Right lobe of liver (tissue), 4 donors: ENCODE data around the gene LAMC2.

ENCODE experiments used
- POLR2A ChIP-seq: fragments of 450-650 bp; IDR thresholded peaks from one replicate; pipeline ENCODE4 v1.6.1; 2017; ENCODE audit warnings: antibody characterized with exemption, mild to moderate bottlenecking
- TF ChIP-seq, protein P1 (sequence below), 4 donors: fragments of 200-600 bp in 3 of 4; fragments of 450-650 bp in 1 of 4; IDR thresholded peaks; one replicate each; pipeline versions ENCODE4 v1.5.1 to v1.8.0; 2016 to 2022; ENCODE audit warnings: antibody characterized with exemption in 4 of 4, mild to moderate bottlenecking in 2 of 4
- donor health status: DM: no; HTN: no; CAD: no.
- donor health status: DM: no; HTN: no; CAD: no.
- donor health status: DM: no; HTN: yes; CAD: no.

DNA sequence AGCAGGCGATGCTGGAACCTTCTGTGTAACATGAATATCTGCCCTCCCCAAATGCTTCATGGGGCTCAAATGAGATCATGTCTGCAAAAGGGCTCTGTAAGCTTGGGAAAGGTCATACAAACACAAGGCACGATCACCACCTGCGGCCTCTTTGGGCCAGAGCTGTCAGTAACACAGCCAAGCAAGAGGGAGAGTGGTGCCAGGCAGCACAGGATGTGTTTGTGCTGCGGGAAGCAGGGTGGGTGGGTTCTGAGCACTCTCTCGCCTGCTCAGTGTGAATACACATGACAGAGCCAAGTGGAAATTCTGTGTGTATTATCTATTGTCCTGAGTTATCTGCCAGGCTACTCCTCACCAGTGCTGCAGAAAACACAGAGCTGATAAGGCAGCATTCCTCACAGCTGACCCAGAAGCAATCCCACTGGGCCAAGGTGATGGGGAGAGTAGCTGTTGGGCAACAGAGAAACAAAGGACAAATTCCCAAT, 101.2 kb downstream of the LAMC2 start:
- TF ChIP-seq, protein P1, sequence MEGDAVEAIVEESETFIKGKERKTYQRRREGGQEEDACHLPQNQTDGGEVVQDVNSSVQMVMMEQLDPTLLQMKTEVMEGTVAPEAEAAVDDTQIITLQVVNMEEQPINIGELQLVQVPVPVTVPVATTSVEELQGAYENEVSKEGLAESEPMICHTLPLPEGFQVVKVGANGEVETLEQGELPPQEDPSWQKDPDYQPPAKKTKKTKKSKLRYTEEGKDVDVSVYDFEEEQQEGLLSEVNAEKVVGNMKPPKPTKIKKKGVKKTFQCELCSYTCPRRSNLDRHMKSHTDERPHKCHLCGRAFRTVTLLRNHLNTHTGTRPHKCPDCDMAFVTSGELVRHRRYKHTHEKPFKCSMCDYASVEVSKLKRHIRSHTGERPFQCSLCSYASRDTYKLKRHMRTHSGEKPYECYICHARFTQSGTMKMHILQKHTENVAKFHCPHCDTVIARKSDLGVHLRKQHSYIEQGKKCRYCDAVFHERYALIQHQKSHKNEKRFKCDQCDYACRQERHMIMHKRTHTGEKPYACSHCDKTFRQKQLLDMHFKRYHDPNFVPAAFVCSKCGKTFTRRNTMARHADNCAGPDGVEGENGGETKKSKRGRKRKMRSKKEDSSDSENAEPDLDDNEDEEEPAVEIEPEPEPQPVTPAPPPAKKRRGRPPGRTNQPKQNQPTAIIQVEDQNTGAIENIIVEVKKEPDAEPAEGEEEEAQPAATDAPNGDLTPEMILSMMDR (IDR thresholded peaks at IDR 0.05), result no peak
- no peak for TF ChIP-seq POLR2A
